HG02852 (cell line): ENCODE measurements around the gene AQP6.
"Not testable (repeated sequence)": the region's sequence is repeated elsewhere in the genome, so short reads cannot be mapped to it uniquely, and the experiment has no call there.

Experiments
- ATAC-seq: cut with Tn5 transposase; IDR thresholded peaks from one replicate; pipeline ENCODE4 v1.9.1; 2021; ENCODE audit warnings: mild to moderate bottlenecking, moderate library complexity; ENCODE audit not compliant: unreplicated experiment

The AQP6 gene

DNA sequence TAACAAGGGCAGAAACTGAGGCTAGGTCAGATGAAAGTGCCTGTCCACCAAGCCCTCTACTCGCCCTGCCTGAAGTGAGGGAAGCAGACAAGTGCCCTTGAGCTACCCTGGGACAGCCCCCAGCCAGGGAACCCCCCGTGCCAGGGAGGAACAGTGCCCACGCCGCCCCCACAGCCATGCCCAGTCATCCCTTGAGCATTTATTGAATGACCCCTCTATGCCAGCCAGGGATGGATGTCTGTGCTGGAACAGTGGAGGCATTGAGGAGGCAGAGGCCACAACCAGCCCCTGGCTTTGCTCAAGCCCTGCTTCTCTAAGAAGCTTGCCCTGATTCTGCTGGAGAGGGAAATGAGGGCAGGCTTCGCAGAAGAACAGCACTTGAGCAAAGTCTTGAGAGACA lies 3.7 kb upstream of the AQP6 start:
- ATAC-seq: no peak

DNA sequence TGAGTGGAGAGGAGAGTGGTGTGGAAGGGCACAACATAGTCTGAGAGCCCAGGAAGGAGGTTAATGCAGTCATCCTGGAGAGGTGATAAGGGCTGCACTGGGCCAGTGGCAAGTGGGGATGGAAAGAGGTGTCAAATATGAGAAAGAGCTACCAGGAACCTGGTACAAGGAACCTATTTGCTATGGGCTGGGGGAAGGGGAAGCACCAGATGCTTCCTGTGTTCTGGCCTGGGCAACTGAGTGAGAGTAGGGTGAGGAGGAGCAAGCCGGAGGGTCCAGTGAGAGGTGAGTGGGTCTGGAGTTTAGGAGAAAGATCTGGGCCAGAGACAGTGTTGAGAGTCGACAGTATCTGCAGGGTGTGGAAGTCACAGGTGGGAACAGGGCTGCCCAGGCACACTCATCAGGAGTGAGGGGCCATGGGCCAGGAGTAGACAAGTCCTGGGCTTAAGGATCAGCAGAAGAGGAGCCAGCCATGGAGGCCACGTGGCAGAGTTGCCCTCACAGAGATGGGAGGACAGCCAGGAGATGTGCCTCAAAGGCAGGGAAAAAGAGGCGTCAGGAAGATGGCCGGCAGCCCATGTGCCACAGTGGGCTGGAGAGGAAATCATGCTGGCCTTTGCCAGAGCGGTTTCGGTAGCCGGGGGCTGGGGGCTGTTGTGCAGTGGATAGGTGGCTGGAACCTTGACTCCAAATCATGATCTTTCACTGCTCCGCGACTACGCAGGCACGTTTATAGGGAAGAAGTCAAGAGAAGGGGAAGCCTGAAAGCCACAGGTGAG lies 2.9 kb upstream of the AQP6 start:
- ATAC-seq: no peak

DNA sequence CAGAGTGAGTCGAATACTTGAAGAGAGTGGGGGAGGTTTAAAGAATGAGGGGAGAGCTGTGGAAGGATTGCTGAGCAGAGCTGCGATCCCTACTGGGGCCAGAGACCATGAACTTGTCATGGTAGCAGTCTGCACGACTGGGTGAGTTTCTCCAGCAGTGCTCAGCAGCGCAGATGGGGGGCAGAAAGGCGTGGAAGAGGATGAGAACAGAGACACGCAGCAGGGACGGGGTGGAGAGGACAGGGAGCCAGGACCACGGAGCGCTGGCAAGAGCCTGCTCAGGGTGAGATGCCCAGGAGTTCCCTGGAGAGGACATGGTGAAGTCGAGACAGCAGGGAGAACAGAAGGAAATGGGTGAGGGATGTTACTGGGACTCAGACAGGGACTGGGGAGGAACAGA lies 2.1 kb upstream of the AQP6 start:
- ATAC-seq: no peak

DNA sequence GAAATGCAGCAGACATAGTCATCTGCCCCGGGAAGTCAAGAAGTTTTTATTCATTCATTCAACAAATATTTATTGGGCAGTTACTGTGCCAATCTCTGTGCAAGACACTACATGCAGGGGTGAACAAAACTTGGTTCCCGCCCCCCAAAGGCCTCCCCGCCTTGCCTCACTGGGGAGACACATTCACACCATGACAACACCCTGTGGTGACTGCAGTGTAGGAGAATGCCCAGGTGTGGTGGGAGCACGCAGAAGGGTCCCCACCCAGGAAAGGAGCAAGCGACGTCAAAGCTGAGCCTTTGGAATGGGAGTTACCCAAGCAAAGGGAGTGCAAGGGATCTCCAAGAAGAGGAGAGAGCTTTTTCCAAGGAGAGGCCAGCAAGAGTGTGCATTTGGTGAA lies 1.6 kb upstream of the AQP6 start:
- ATAC-seq: no peak

DNA sequence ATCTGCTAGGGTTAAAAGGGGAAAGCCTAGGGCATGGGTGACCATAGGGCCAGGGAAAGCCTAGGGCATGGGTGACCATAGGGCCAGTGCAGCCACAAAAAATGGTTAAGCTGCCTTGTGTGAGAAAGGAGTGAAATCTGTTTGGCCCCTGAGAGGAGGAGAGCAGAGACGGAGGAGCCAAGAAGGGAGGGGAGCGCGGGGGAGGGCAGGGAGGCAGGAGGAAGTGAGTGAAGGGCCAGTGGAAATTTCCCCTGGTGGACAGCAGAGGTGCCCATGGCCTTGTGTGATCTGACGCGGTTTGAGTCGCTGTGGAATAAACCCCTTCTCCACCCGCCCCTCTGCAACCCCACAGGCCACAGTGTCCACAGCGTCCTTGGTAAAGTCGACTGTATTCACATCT lies 618 bp upstream of the AQP6 start:
- no peak for ATAC-seq

DNA sequence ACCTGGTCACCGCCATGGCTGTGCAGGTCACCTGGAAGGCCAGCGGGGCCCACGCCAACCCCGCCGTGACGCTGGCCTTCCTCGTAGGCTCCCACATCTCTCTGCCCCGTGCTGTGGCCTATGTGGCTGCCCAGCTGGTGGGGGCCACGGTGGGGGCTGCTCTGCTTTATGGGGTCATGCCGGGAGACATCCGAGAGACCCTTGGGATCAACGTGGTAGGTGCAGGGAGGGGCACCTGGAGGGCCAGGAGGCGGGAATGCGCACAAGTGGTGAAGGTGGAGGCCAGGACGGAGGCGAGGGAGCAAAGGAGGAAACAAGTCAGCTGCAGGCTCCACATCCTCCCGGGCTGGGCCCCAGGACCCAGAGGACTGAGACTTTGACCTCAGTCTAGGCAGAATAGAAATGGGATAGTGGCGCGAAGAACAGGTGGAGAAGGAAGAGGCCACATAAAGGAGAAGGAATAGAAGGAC lies 649 bp downstream of the AQP6 start:
- ATAC-seq: no peak

DNA sequence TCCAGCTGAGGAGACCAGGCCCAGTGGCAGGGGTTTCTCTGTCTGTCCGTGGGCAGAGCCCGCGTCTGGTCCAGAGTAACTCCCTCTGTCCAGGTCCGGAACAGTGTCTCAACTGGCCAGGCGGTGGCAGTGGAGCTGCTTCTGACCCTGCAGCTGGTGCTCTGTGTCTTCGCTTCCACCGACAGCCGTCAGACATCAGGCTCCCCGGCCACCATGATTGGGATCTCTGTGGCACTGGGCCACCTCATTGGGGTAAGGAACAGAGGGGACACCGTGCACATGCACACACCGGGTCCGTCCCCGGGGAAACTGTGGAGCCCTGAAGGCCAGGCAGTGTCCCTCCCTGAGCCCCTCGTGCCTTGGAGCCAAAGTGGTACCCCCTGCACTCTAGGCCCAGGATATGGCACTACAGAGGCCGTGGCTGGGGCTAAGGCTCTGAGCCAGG lies 1.5 kb downstream of the AQP6 start:
- ATAC-seq: no peak

DNA sequence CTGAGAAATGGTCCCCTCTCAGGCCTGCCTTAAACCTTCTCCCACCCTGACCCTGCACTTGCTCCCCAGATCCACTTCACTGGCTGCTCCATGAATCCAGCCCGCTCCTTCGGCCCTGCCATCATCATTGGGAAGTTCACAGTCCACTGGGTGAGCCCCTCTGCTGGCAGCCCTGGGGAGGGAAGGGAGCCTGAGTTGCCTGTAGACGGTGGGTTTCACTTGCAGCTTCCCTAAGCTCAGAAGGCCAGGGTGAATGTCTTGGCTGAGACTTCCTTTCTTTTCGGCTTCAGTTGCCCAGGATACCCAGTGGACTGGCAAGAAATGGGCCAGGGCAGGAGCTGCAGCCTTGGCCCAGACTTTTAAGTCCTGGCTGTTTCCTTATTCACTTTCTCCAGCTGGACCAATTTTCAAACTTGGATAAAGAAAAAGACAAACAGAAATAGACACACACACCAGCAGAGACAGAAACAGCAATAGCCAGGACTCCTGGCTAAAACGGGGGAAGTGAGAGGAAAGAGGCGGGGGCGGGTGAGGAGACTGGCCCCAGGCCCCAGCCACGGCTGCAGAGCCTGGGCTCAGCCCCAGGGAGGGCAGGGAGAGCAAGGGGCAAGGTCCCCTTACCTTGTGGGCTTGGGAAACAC lies 2.0 kb downstream of the AQP6 start:
- ATAC-seq: no peak

DNA sequence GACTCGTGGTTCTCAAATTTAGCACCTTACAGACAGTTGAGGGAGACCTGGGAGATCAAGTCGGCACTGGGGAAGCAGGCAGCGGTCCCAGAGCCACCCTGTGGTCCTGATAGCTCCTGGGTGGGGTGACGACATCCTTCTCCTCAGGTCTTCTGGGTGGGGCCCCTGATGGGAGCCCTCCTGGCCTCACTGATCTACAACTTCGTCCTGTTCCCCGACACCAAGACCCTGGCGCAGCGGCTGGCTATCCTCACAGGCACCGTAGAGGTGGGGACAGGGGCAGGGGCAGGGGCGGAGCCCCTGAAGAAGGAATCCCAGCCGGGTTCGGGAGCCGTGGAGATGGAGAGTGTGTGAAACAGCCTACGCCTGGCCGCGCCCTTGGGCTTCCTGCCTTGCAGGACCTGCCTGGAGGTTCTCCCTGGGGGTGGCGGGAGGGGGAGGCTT lies 2.6 kb downstream of the AQP6 start:
- ATAC-seq: no peak

DNA sequence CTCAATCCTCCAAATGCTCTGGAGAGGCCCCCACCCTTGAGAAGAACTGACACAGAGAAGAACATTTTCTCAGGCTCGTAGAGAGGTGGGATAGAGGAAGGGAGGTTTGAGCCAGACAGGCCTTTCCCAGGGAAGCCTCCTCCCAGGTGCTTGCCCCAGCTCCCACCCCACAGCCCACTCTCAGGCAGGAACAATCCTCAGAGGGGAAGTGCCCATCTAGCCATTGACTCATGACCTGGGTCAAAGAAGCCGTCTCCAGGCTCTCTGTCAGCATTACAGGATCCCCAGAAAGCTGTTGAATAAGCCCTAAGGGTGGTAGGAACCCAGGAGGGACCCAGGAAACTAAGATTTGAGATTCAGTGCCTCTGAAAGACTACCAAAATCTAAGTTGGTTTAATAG lies 3.8 kb downstream of the AQP6 start:
- ATAC-seq: no peak

DNA sequence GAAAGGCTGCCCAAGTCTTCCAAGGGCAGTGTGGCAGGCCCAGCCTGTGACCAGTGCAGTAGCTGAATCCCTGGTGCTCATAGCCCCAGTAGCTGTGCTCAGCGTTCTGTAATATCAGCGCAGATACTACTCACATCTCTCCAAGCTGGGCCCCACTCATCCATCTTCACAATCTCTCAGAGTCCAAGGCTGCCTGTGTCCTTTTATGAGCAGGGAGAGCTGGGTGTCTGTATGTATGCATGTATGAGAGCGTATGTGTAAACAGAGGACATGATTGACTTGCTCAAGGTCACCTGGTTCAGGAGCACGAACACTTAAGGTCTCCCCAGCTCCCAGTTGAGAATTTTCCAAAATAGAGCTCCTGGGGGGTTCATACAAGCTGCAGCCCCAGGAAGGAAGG lies 5.4 kb downstream of the AQP6 start:
- no peak for ATAC-seq

DNA sequence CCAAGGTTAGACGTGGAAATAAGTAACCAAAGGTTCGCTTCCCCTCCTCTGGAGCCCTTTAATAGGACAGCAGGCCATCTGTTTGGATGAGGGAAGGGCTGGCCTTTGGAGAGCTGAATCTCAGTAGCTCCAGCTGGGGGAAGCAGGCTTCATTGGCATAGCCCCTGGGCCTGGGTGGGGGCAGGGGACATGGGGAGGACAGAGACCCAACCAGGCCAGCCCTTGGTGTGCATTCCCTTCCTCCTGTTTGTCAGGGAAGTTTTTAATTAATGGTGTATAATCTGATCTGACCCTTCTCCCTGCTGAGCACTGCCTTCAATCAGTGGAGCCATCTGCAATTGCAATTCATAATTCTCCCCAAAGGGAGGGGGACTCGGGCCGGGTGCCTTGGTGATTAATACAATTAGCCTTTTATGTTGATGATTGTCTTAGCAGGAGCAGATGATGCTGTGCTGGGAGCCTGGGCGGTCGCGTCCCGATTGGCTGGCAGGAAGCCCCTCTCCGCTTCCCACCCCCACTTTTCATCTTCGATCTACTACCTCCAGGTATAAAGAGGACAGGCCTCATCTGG lies 6.4 kb downstream of the AQP6 start:
- no peak for ATAC-seq

DNA sequence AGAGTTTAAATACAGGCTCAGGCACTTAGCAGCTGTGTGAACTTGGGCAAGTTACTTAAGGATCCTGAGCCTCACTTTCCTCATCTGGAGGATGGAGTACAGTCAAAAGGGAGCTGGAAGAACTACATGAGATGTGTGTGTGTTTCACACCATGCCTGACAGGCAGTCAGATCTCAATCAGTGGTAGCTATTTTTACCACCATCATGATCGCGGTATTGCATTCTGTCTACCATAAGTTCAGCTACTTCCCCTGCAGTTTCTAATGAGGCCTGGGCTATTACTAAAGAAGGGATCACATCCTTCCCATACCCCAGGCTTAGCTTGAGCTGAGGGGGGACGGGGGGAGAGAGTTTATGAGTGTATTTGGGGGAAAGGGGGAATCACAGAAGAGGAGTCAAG lies 7.0 kb downstream of the AQP6 start:
- ATAC-seq: no peak

DNA sequence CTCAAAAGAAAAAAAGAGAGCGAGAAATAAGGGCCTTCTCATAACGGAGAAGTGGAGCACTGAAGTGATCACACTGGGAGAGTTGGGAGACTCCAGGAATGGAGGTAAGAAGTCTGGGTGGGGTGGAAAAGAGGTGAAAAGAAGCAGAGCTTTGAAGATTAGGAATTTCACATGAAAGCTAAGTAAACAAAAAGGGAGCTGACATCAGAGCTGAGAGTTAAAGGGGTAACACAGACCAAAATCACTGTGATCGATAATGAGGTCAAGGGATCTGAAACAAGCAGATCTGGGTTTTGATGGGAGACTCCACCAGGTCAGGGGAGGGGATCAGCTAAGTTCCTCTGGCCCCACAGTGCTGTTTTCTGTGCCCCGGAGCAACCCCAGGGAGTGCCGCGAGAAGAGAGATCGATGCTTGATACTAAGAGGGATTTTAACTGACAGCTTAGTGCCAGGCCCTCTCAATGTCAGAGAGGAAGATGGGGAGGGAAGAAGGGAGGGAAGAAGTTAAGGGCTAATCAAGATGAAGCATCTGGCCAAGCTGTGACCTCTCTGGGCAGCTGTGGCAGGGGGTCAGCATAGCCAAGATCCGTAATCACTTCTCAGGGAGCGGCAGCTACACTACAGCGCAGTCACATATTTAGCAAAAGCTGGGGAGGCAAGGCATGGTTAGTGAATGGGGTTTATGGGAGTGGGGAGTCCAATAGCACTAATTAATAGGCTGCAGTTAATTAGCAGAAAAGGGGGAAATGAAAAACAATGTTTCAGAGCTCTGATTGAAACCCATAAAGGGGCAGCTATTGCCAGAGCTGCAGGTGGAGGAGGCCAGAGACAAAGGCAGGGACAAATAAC lies 8.0 kb downstream of the AQP6 start:
- ATAC-seq: no peak

DNA sequence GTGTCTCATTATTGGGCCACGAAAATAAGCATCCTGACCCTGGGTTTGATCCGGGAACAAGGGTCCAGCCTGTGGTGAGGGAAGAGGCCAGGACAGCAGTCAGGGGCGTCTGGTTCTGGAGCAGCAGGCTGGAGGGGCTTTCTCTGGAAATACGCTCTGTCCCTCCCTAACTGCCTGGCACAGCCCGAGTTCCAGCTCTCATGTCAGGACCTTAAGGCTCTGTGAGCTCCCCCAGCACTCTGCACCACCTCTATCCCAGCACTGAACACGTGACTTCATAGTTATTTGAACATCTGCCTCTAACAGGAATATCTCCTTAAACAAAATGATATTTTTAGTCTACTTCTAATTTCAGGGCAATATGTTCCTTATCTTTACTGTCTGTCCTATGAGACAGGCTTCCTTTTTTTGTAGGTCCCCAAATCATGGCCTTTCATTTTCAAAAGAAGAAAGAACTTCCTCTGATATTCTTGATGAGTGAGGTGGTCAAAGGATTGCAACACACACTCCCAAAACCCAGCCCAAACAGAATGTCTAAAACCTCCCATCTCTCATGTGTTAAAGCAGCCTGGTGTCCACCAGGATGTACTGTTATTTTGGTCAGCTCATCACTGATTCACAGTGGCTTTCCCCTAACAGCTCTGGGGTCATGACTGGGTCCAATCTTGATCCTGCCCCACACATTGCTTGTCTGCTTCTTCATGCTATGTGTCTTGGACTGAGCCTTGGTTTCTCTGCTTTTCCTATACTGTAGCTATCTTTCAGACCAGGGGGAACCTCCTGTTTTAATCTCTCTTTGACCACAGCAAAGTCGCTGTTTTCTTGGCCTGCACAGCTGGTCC lies 9.7 kb downstream of the AQP6 start:
- no peak for ATAC-seq

DNA sequence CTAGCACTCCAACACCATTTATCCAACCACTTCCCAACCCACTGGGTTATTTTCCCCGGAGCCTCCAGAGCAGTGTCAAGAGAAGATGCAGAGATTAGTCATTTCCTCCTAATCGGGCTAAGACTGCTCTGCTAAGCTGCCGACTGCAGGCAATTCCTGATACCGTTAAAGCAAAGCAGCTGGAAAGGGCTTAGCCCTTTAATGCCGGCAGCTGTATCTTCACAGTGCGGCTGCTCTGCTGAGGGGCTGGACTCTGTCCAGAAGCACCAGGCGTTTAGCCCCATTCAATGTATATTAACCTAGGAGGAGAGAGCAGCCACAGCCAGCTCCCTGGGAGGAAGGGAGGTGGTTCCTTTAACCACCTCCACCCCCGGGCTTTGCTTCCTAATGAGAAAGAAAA lies 11.1 kb downstream of the AQP6 start:
- ATAC-seq: no peak

DNA sequence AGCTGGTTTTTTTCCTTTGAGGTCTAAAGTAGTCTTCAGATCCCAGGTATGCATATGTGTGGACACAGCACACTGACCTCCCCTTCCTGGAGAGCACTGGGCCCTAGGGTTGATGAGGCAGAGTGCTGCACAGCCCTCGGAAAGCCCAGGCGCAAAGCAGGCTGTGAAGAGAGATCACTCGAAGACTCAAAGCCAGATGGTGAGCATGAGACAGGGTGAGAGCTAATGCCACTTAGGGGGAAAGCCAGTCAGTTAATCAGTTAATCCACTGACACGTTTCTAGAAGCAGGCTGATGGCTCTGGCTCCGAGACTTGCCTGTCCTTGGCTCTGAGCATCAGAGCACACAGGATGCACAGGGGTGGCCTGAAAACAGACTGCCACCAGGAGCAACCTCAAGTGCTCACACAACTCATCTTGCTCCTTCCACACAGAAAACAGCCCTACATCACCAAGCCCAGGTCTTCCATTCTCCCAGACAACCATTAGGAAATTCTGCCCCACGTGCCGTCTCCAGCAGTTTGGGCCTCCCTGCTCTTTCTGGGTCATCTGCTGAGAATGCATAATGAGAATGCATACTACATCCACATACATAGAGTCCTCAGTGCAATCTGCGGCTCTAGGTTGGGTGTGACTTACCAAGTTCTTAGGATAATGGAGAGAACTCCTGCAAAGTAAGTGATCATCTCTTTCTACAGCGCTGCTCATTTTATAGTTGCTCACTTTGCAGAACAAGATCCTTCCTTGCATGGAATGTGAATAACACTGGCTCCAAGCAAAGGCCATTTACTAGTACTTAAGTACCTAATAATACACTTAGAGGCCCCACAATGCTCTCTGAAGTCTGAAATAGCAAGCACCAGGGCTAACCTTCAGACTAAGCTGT lies 12.0 kb downstream of the AQP6 start:
- no peak for ATAC-seq

DNA sequence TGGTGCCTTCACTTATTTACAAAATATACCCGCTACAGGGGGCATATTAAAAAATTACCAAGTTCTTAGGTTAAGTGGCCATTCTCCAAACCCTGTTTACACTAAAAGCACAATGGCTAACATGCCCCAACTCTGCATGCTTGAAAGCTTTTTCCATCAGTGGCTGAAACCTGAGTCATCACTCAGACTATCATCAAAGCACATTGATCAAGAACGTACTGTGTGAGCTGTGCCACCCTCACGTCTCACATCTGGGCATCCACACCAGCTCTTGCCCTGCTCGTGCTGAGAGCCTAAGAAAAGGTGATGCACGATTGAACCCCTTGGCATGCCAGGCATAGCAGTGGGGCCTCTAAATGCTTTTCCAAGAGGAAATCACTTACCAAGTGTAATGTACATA lies 13.2 kb downstream of the AQP6 start:
- no peak for ATAC-seq

DNA sequence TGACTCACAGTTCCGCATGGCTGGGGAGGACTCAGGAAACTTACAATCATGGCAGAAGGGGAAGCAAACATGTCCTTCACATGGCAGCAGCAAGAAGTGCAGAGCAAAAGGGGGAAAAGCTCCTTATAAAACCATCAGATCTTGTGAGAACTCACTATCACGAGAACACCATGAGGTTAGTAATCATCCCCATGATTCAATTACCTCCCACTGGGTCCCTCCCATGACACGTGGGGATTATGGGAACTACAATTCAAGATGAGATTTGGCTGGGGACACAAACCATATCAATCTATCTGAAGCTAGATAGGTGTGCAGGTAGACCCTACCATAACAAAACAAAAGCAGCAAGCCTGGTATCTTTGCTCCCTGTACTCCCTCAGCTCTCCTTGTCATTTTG lies 13.7 kb downstream of the AQP6 start:
- not testable (repeated sequence) for ATAC-seq
